ENCODE measurements around the gene KCTD11. TPM values are rescaled to one million over a fixed set of nuclear protein-coding genes. Genes with fewer than 3 reads are reported as not detected.
"Not testable (repeated sequence)": the region's sequence is repeated elsewhere in the genome, so short reads cannot be mapped to it uniquely, and the experiment has no call there.

Gene KCTD11
- total RNA-seq, 1 experiment from 2014 or later = 5.3 TPM

DNA sequence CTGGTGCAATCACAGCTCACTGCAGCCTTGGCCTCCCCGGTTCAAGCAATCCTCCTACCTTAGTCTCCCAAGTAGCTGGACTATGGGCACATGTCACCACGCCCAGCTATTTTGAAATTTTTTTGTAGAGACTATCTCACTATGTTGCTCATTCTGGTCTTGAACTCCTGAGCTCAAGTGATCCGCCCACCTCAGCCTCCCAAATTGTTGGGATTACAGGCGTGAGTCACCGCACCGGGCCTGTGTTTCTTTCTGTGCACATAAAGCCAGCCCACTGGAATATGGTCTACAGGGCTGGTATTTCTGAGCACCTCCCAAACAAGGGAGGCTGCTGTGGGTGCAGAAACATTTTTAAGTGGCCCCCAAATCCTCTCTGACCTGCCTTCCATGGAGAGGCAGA lies 11.3 kb downstream of the KCTD11 start:
- H3K4me2 ChIP-seq (ENCODE audit: insufficient read depth, insufficient read length, low read length) = no peak overlapping the region
- H2BK20ac ChIP-seq (ENCODE audit: low read depth, low read length, poor library complexity, severe bottlenecking) = no peak overlapping the region
- no peak overlapping the region for H4K8ac ChIP-seq (replicated peaks; ENCODE audit: insufficient read length, low read depth, low read length)
- WGBS (ENCODE audit: extremely low coverage, insufficient read length, low lambda C conversion rate) = no CpG with 5 or more reads among the region's 6 CpGs
- TF ChIP-seq, protein P1, sequence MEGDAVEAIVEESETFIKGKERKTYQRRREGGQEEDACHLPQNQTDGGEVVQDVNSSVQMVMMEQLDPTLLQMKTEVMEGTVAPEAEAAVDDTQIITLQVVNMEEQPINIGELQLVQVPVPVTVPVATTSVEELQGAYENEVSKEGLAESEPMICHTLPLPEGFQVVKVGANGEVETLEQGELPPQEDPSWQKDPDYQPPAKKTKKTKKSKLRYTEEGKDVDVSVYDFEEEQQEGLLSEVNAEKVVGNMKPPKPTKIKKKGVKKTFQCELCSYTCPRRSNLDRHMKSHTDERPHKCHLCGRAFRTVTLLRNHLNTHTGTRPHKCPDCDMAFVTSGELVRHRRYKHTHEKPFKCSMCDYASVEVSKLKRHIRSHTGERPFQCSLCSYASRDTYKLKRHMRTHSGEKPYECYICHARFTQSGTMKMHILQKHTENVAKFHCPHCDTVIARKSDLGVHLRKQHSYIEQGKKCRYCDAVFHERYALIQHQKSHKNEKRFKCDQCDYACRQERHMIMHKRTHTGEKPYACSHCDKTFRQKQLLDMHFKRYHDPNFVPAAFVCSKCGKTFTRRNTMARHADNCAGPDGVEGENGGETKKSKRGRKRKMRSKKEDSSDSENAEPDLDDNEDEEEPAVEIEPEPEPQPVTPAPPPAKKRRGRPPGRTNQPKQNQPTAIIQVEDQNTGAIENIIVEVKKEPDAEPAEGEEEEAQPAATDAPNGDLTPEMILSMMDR (conservative IDR thresholded peaks at IDR 0.05) = no peak
- no peak overlapping the region for H3K9ac ChIP-seq (ENCODE audit: extremely low read depth, insufficient read length, low read length)
- H4K91ac ChIP-seq (ENCODE audit: insufficient read length, low read depth, low read length) = no peak overlapping the region
- no peaks in the 10 kb centered on the region for H3K9me3 ChIP-seq (ENCODE audit: control insufficient read depth, low read depth, low read length)
- no peaks in the 10 kb centered on the region for H3K9me3 Mint-ChIP-seq
- no peak overlapping the region for H3K27ac Mint-ChIP-seq
- no peak overlapping the region for H2AK5ac ChIP-seq (ENCODE audit: insufficient read length, low read length)
- H3T11ph ChIP-seq (ENCODE audit: low read length) = no peak overlapping the region
- no peak overlapping the region for H2BK15ac ChIP-seq (ENCODE audit: low read depth, low read length)
- H2BK5ac ChIP-seq (ENCODE audit: insufficient read length, low read length) = no peak overlapping the region
- no peak overlapping the region for H3K14ac ChIP-seq (ENCODE audit: insufficient read depth, low read length)
- H2AFZ ChIP-seq (ENCODE audit: low read length) = no peak overlapping the region
- H2BK120ac ChIP-seq (ENCODE audit: low read depth, low read length, poor library complexity, severe bottlenecking) = no peak overlapping the region
- no peak overlapping the region for H3K4ac ChIP-seq (ENCODE audit: low read depth, low read length)
- H3K4me3 Mint-ChIP-seq = no peak overlapping the region
- no peak overlapping the region for H2BK12ac ChIP-seq (ENCODE audit: insufficient read length, low read depth, low read length)
- no peaks in the 10 kb centered on the region for H3K79me1 ChIP-seq (ENCODE audit: insufficient read depth, low read depth, low read length, poor library complexity, severe bottlenecking)
- H3K18ac ChIP-seq (ENCODE audit: insufficient read length, low read depth, low read length) = no peak overlapping the region
- H4K5ac ChIP-seq (ENCODE audit: insufficient read length, low read depth, low read length) = no peak overlapping the region
- no peaks in the 10 kb centered on the region for H3K23me2 ChIP-seq (ENCODE audit: insufficient read length, low read depth, low read length, poor library complexity, severe bottlenecking)
- H3K23ac ChIP-seq (ENCODE audit: insufficient read length, low read depth, low read length) = no peak overlapping the region
- no peak overlapping the region for H3K27ac ChIP-seq (ENCODE audit: insufficient read length, low read depth, low read length)
- no peaks in the 10 kb centered on the region for H3K27me3 ChIP-seq (ENCODE audit: insufficient read depth, low read length)
- peaks cover 9 to 14% of the 10 kb centered on the region in 2 experiments for H3K4me1 Mint-ChIP-seq
- DNase-seq = no peak
- H3K27me3 Mint-ChIP-seq (ENCODE audit: low read depth) = peaks cover 6% of the 10 kb centered on the region; the same call in 1 of the 2 replicates
- H3K36me3 Mint-ChIP-seq (ENCODE audit: insufficient read depth in 1 of 3, low read depth in 3 of 3) = no peaks in the 10 kb centered on the region
- peaks cover 5% of the 10 kb centered on the region; the same call in 1 of the 2 replicates for H3K4me1 ChIP-seq (ENCODE audit: insufficient read depth, low read length)
- no peaks in the 10 kb centered on the region for H4K20me1 ChIP-seq (ENCODE audit: control insufficient read depth, insufficient read depth, insufficient read length)
- H3K79me2 ChIP-seq (ENCODE audit: insufficient read depth, low read length) = no peaks in the 10 kb centered on the region
- H3K56ac ChIP-seq (ENCODE audit: insufficient read length, low read depth, low read length) = no peak overlapping the region

DNA sequence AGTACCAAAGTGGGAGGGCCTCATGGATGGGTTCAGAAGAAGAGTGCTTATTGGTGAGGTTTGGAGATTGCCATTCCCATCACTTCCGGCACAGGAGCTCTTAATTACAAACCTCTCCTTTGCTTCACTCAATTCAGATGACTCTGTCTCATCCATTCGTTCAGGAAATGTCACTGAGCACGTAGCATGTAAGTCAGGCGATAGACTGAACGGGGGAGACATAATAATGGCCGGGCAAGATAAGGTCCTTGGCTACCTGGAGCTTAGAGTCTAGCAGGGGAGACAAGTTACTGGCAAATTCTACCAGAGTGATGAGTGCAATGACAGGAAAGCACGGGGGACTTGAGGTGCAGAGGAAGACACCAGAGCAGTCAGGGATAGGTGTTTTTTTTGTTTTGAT lies 14.0 kb downstream of the KCTD11 start:
- H4K8ac ChIP-seq (replicated peaks; ENCODE audit: insufficient read length, low read depth, low read length); H4K20me1 ChIP-seq (ENCODE audit: control insufficient read depth, insufficient read depth, insufficient read length); H3K9me3 ChIP-seq (ENCODE audit: control insufficient read depth, low read depth, low read length); DNase-seq; H3K23me2 ChIP-seq (ENCODE audit: insufficient read length, low read depth, low read length, poor library complexity, severe bottlenecking); H2BK20ac ChIP-seq (ENCODE audit: low read depth, low read length, poor library complexity, severe bottlenecking); H3K36me3 Mint-ChIP-seq (ENCODE audit: insufficient read depth in 1 of 3, low read depth in 3 of 3); H3K18ac ChIP-seq (ENCODE audit: insufficient read length, low read depth, low read length); H3K27me3 ChIP-seq (ENCODE audit: insufficient read depth, low read length); H3K23ac ChIP-seq (ENCODE audit: insufficient read length, low read depth, low read length); H3K27ac Mint-ChIP-seq; H3K79me1 ChIP-seq (ENCODE audit: insufficient read depth, low read depth, low read length, poor library complexity, severe bottlenecking); H3K4me2 ChIP-seq (ENCODE audit: insufficient read depth, insufficient read length, low read length); H2BK5ac ChIP-seq (ENCODE audit: insufficient read length, low read length); H3K14ac ChIP-seq (ENCODE audit: insufficient read depth, low read length); H4K91ac ChIP-seq (ENCODE audit: insufficient read length, low read depth, low read length); H3K27ac ChIP-seq (ENCODE audit: insufficient read length, low read depth, low read length); H4K5ac ChIP-seq (ENCODE audit: insufficient read length, low read depth, low read length); H3K4me1 ChIP-seq (ENCODE audit: insufficient read depth, low read length); H3K56ac ChIP-seq (ENCODE audit: insufficient read length, low read depth, low read length); H3K4ac ChIP-seq (ENCODE audit: low read depth, low read length); H3K27me3 Mint-ChIP-seq (ENCODE audit: low read depth); H3K4me3 Mint-ChIP-seq; H2AFZ ChIP-seq (ENCODE audit: low read length); H2BK12ac ChIP-seq (ENCODE audit: insufficient read length, low read depth, low read length); H2BK15ac ChIP-seq (ENCODE audit: low read depth, low read length); H3K9ac ChIP-seq (ENCODE audit: extremely low read depth, insufficient read length, low read length); H2BK120ac ChIP-seq (ENCODE audit: low read depth, low read length, poor library complexity, severe bottlenecking); H3T11ph ChIP-seq (ENCODE audit: low read length); H3K79me2 ChIP-seq (ENCODE audit: insufficient read depth, low read length); H3K9me3 Mint-ChIP-seq; H2AK5ac ChIP-seq (ENCODE audit: insufficient read length, low read length): not testable (repeated sequence)
- no CpG with 5 or more reads among the region's 7 CpGs for WGBS (ENCODE audit: extremely low coverage, insufficient read length, low lambda C conversion rate)
- H3K4me1 Mint-ChIP-seq = peaks cover 11 to 24% of the 10 kb centered on the region in 2 experiments

All from H9 (cell line).